Nephron (organoid): ENCODE data around the gene MAGI1.

Experiments used
- H3K27ac Mint-ChIP-seq, 3 experiments: 2 replicates each; pipeline ENCODE4 v1.8.0; 2020; ENCODE audit warnings: mixed read lengths in 3 of 3, mild to moderate bottlenecking in 2 of 3, moderate library complexity in 1 of 3
- H3K27me3 Mint-ChIP-seq: 2 replicates; pipeline ENCODE4 v1.8.0; 2021; ENCODE audit warnings: low read depth, mild to moderate bottlenecking, moderate library complexity, mixed read lengths
- H3K36me3 Mint-ChIP-seq: 2 replicates; pipeline ENCODE4 v1.8.0; 2020; ENCODE audit warnings: low read depth, mixed read lengths
- H3K4me1 Mint-ChIP-seq: 2 replicates; pipeline ENCODE4 v1.8.0; 2020; ENCODE audit warnings: mixed read lengths
- H3K4me3 Mint-ChIP-seq, 3 experiments: 2 replicates each; pipeline ENCODE4 v1.8.0; 2020; ENCODE audit warnings: mild to moderate bottlenecking in 3 of 3, mixed read lengths in 3 of 3, moderate library complexity in 2 of 3
- H3K9me3 Mint-ChIP-seq: 2 replicates; pipeline ENCODE4 v1.8.0; 2020; ENCODE audit warnings: mixed read lengths
- TF ChIP-seq, protein P1 (sequence below), 3 experiments: fragments of 200-600 bp; sonication (generic); IDR thresholded peaks; one replicate each; pipeline ENCODE4 v1.5.0; 2021; ENCODE audit warnings: antibody characterized with exemption in 3 of 3; ENCODE audit not compliant: unreplicated experiment in 3 of 3

Gene MAGI1

DNA sequence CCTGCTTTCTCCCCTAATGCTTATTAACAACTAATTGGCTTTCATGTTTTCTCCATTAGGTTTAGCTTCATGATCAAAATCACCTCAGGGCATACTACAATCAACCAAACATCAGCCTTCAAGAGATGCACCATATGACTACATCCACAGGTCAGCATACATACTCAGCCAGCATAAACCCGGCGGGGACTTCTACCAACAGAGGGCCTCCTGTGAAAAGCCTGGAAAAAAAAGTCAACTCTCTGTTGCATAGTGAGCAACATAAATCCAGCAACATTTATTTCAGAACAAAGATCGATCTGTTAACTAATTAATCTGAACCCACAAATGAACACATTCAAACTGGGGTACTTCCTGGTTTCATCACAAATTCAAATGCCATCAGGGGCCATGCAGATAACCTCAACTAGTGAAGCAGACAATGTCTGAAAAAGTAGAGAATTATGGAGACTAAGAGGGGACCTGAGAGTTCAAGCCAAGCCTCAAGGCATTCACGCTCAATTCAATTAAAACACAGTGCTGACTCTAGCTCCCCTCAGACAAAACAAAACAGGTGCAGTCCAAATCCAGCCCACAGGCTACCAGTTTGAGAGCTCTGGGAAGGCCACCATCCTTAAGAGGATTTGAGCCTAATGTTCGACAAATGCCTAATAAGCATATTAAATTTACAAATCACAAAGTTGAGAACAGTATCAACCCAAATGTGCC is 124.5 kb downstream of the MAGI1 start:
- peak overlapping the region; percentile 38 to 82 (median 46) for H3K27ac Mint-ChIP-seq
- no peaks in the 10 kb centered on the region for H3K27me3 Mint-ChIP-seq
- peaks cover 14% of the 10 kb centered on the region for H3K4me1 Mint-ChIP-seq
- peaks cover 5% of the 10 kb centered on the region for H3K36me3 Mint-ChIP-seq
- TF ChIP-seq, protein P1, sequence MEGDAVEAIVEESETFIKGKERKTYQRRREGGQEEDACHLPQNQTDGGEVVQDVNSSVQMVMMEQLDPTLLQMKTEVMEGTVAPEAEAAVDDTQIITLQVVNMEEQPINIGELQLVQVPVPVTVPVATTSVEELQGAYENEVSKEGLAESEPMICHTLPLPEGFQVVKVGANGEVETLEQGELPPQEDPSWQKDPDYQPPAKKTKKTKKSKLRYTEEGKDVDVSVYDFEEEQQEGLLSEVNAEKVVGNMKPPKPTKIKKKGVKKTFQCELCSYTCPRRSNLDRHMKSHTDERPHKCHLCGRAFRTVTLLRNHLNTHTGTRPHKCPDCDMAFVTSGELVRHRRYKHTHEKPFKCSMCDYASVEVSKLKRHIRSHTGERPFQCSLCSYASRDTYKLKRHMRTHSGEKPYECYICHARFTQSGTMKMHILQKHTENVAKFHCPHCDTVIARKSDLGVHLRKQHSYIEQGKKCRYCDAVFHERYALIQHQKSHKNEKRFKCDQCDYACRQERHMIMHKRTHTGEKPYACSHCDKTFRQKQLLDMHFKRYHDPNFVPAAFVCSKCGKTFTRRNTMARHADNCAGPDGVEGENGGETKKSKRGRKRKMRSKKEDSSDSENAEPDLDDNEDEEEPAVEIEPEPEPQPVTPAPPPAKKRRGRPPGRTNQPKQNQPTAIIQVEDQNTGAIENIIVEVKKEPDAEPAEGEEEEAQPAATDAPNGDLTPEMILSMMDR (IDR thresholded peaks at IDR 0.05; ENCODE audit: unreplicated experiment in 3 of 3): peak in 2 of 3 experiments; percentile 19 to 29
- no peak overlapping the region for H3K4me3 Mint-ChIP-seq
- H3K9me3 Mint-ChIP-seq: peaks cover 14% of the 10 kb centered on the region

DNA sequence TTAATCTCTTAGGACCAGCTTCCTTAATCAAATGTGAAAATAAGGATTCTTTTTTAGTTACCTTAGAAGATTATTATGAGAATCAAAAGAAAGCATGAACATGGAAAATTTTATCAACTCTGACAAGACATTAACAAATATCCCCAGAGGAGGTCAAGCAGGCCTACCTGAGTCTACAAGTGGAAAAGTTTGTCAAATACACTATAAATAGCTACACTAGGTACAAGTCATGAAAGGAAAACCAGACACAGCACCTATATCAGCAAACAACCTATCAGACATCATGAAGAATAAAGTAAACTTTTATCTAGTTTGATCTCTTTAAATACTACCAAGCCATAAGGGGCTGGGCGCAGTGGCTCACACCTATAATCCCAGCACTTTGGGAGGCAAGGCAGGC is 126.1 kb downstream of the MAGI1 start:
- Mint-ChIP-seq H3K4me3 (no peak overlapping the region), H3K4me1 (peaks cover 17% of the 10 kb centered on the region), H3K9me3 (peaks cover 9% of the 10 kb centered on the region), H3K27ac (no peak overlapping the region), H3K27me3 (no peaks in the 10 kb centered on the region), H3K36me3 (peaks cover 4% of the 10 kb centered on the region)
- TF ChIP-seq, protein P1 (IDR thresholded peaks at IDR 0.05; ENCODE audit: unreplicated experiment in 3 of 3): no peak

DNA sequence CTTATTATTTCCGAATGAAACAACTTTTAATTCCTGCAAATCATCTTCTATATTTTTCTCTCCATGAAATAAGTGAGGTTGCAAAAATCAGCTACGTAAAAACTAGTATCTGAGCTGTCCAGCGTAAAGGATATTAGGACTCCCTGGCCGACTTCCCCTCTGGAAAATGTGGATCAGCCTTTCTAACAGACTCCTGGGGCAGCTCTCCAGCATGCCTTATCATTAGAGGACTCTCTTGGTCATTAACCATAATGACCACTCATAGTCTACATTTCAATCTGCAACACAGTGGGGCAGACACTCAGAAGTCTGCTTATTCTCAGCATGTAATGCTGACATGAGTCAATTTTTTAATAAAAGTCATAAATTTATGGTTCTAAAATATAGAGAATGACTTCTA is 130.1 kb downstream of the MAGI1 start:
- TF ChIP-seq, protein P1 (IDR thresholded peaks at IDR 0.05; ENCODE audit: unreplicated experiment in 3 of 3): no peak
- H3K36me3 Mint-ChIP-seq: no peaks in the 10 kb centered on the region
- no peak overlapping the region for H3K27ac Mint-ChIP-seq
- H3K4me1 Mint-ChIP-seq: peaks cover 11% of the 10 kb centered on the region
- no peak overlapping the region for H3K4me3 Mint-ChIP-seq
- H3K9me3 Mint-ChIP-seq: no peaks in the 10 kb centered on the region
- no peaks in the 10 kb centered on the region for H3K27me3 Mint-ChIP-seq

DNA sequence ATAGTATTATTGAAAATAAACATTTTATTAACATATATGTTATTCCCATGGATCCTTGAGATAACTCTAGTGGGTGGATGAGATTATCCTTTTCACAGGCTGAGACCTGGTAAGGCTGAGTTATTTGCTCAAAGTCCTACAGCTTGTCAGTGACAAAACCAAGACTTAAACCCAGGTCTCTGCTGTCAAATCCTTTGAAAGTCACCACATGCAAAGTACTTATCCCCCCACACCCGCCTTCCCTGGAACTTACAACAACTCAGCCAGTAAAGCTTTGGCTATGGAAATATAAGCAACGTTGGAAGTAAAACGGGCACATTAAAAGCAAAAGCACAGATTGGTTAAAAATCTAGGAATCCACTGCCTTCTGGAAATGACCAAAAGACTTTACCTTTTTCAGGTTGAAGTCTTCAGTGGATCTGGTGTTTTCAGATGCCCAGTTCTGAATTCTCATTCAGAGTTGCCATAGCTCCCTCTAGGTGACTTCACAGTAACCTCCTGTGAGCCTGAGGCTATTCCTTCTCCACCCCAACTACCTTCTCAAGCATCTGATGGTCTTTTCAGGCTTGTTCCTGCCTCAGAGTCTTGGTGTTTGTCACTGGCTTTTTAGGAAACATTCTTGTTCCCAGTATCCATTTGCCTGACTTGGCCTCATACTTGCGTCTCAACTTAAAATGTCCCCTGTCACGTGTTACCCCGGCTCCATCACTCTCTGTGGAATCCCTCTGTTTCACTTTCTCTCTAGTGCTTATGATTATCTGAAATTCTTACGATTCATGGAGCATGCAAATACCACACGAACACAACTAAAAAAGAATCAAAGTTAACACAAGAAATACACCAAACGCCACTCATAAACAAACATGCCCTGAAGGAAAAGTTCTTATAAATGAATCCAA is 131.2 kb downstream of the MAGI1 start:
- Mint-ChIP-seq H3K27ac (peak overlapping the region in 2 of 3 experiments; percentile 1 to 15), H3K4me1 (peaks cover 14% of the 10 kb centered on the region), H3K4me3 (no peak overlapping the region), H3K36me3 (no peaks in the 10 kb centered on the region), H3K27me3 (no peaks in the 10 kb centered on the region), H3K9me3 (no peaks in the 10 kb centered on the region)
- TF ChIP-seq, protein P1 (IDR thresholded peaks at IDR 0.05; ENCODE audit: unreplicated experiment in 3 of 3): no peak

DNA sequence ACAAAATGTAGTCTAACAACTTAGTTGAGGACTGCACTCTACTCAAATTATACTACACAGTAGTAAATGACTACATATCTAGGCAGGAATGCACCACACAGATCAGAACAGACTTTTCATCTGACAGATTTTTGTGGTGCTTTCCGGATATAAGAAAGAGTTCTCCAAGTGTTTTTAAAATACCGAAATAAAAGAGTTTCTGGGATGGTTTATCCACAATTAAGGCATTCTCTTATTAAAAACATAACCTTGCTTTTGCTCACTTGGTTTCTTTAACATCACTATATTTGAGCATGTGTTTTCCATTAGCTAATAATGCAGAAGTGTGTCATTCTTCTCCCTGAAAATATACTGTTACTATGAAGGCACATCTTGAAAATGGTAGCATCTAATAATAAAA is 132.9 kb downstream of the MAGI1 start:
- Mint-ChIP-seq H3K27me3 (no peaks in the 10 kb centered on the region), H3K27ac (peak overlapping the region in 1 of 3 experiments; percentile 5), H3K36me3 (no peaks in the 10 kb centered on the region), H3K9me3 (no peaks in the 10 kb centered on the region), H3K4me3 (no peak overlapping the region), H3K4me1 (peaks cover 28% of the 10 kb centered on the region)
- TF ChIP-seq, protein P1 (IDR thresholded peaks at IDR 0.05; ENCODE audit: unreplicated experiment in 3 of 3): no peak
